Cardiac muscle cell (in vitro differentiated cells and primary cell): Measurements from ENCODE around the gene ATP4A. TPM values are rescaled to one million over a fixed set of nuclear protein-coding genes. Genes with fewer than 3 reads are reported as not detected.

Experiments
- DNase-seq, 2 donors: peaks; one replicate each; pipeline versions ENCODE4 v3.0.0 to v3.0.0-alpha.2; 2010 to 2017; ENCODE audit warnings: low read depth in 1 of 2, low spot score in 1 of 2
- H3K27ac ChIP-seq: fragments of 200-600 bp; sonication (generic); 2 replicates; pipeline ENCODE4 v1.5.1; 2016
- H3K27me3 ChIP-seq: fragments of 200-600 bp; sonication (generic); 2 replicates; pipeline ENCODE4 v1.6.0; 2016; ENCODE audit warnings: control low read depth
- H3K36me3 ChIP-seq: fragments of 200-600 bp; sonication (generic); 2 replicates; pipeline ENCODE4 v1.5.1; 2016; ENCODE audit warnings: control low read depth
- H3K4me1 ChIP-seq: fragments of 200-600 bp; sonication (generic); 2 replicates; pipeline ENCODE4 v1.8.1; 2017; ENCODE audit warnings: low read depth, mild to moderate bottlenecking, mixed run types
- H3K4me3 ChIP-seq: fragments of 200-600 bp; sonication (generic); 2 replicates; pipeline ENCODE4 v1.5.1; 2016; ENCODE audit warnings: mild to moderate bottlenecking
- H3K9me3 ChIP-seq: fragments of 200-600 bp; sonication (generic); 2 replicates; pipeline ENCODE4 v1.5.1; 2017; ENCODE audit warnings: low read depth, mild to moderate bottlenecking, control low read depth
- polyA plus RNA-seq: library from polyadenylated mRNA; unstranded; fragments of >200 nt; fragmentation: Nextera tagmentation; extraction: Ambion mirVana; gene quantifications from 2 replicates; pipeline ENCODE4 v1.2.1, GENCODE V29; 2016
- total RNA-seq: library from RNA; depleted of rRNA; stranded (reverse); fragments of >200 nt; gene quantifications from 2 replicates; pipeline ENCODE4 v1.2.3, GENCODE V29; 2016
- TF ChIP-seq, protein P1 (sequence below): IDR thresholded peaks from 2 replicates; pipeline ENCODE4 v1.5.1; 2012; ENCODE audit warnings: low read depth, mild to moderate bottlenecking, low read length

The ATP4A gene
- total and polyA plus RNA-seq, 2 experiments from 2014 or later = 0.10 to 0.74 TPM

GRCh38 chr19:35521124-35521743, 42.2 kb downstream of the ATP4A start:
- DNase-seq = no peak
- H3K9me3 ChIP-seq = no peaks in the 10 kb centered on the region

GRCh38 chr19:35519291-35519690, 44.2 kb downstream of the ATP4A start:
- H3K9me3 ChIP-seq = no peaks in the 10 kb centered on the region
- no peaks in the 10 kb centered on the region for H3K27me3 ChIP-seq
- DNase-seq = peak in 1 of 2 donors; percentile 30

More at GRCh38 chr19:35521124-35521743, 42.2 kb downstream of the ATP4A start:
- TF ChIP-seq, protein P1, sequence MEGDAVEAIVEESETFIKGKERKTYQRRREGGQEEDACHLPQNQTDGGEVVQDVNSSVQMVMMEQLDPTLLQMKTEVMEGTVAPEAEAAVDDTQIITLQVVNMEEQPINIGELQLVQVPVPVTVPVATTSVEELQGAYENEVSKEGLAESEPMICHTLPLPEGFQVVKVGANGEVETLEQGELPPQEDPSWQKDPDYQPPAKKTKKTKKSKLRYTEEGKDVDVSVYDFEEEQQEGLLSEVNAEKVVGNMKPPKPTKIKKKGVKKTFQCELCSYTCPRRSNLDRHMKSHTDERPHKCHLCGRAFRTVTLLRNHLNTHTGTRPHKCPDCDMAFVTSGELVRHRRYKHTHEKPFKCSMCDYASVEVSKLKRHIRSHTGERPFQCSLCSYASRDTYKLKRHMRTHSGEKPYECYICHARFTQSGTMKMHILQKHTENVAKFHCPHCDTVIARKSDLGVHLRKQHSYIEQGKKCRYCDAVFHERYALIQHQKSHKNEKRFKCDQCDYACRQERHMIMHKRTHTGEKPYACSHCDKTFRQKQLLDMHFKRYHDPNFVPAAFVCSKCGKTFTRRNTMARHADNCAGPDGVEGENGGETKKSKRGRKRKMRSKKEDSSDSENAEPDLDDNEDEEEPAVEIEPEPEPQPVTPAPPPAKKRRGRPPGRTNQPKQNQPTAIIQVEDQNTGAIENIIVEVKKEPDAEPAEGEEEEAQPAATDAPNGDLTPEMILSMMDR = no peak
- Histone ChIP-seq H3K36me3 (no peaks in the 10 kb centered on the region), H3K27ac (no peak overlapping the region), H3K4me1 (peaks cover 10% of the 10 kb centered on the region), H3K27me3 (no peaks in the 10 kb centered on the region), H3K4me3 (no peak overlapping the region)

GRCh38 chr19:35518313-35518712, 45.1 kb downstream of the ATP4A start:
- TF ChIP-seq, protein P1 = no peak
- Histone ChIP-seq H3K4me1 (peaks cover 6% of the 10 kb centered on the region), H3K9me3 (no peaks in the 10 kb centered on the region), H3K4me3 (no peak overlapping the region), H3K27me3 (no peaks in the 10 kb centered on the region), H3K27ac (no peak overlapping the region), H3K36me3 (no peaks in the 10 kb centered on the region)
- DNase-seq = peak in 1 of 2 donors; percentile 98

More at GRCh38 chr19:35519291-35519690, 44.2 kb downstream of the ATP4A start:
- TF ChIP-seq, protein P1 = no peak
- Histone ChIP-seq H3K4me3 (no peak overlapping the region), H3K27ac (no peak overlapping the region), H3K4me1 (peaks cover 6% of the 10 kb centered on the region), H3K36me3 (no peaks in the 10 kb centered on the region)

- Histone ChIP-seq H3K9me3 (no peaks in the 10 kb centered on the region), H3K36me3 (no peaks in the 10 kb centered on the region), H3K27me3 (peaks cover 5% of the 10 kb centered on the region), H3K27ac (no peak overlapping the region), H3K4me1 (peaks cover 6% of the 10 kb centered on the region), H3K4me3 (no peak overlapping the region)
- DNase-seq = no peak
- TF ChIP-seq, protein P1 = no peak
These were observed 46.1 kb downstream of the ATP4A start for GRCh38 chr19:35517342-35517741.

DNA sequence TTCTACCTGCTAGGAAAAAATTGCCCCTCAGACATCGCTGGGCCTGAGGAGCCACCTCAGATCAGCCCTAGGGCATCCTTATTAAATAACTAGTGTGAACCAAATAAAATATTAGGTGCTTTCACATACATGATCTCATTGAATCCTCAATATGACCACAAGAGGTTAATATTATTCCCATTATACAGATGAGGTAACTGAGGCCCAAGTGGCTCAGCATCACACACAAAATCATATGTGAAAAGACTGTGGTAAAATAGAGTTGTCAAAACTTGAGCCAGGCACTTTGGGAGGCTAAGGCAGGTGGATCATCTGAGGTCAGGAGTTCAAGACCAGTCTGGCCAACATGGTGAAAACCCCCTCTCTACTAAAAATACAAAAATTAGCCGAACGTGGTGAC, 47.1 kb downstream of the ATP4A start:
- DNase-seq = no peak
- TF ChIP-seq, protein P1 = no peak
- Histone ChIP-seq H3K4me3 (no peak overlapping the region), H3K27ac (no peak overlapping the region), H3K4me1 (peaks cover 6% of the 10 kb centered on the region), H3K9me3 (no peaks in the 10 kb centered on the region), H3K36me3 (no peaks in the 10 kb centered on the region), H3K27me3 (peaks cover 5% of the 10 kb centered on the region)
